ENCODE measurements around the gene ASH1L. TPM values are rescaled to one million over a fixed set of nuclear protein-coding genes. Genes with fewer than 3 reads are reported as not detected.

Gene ASH1L
- total RNA-seq, 1 experiment from 2014 or later, result 30.5 TPM

- no peaks in the 10 kb centered on the region for H3K79me2 ChIP-seq (ENCODE audit: insufficient read depth, low read length)
- no peak overlapping the region for H3K27ac ChIP-seq (ENCODE audit: low read depth, low read length)
- RAD21 ChIA-PET (ENCODE audit: low non-redundant PET in 1 of 2, low total read pairs in 2 of 2, uncharacterized antibody in 2 of 2, unreplicated experiment in 2 of 2), result no interaction called here
- H3K9me2 ChIP-seq (ENCODE audit: insufficient read depth), result no peaks in the 10 kb centered on the region
- no peak overlapping the region for H3K9ac ChIP-seq (ENCODE audit: low read length)
- no peak for TF ChIP-seq SP1 (IDR thresholded peaks at IDR 0.05; ENCODE audit: low read depth)
- no peak for TF ChIP-seq ZFX (IDR thresholded peaks at IDR 0.05)
- TF ChIP-seq POLR2AphosphoS5 (IDR thresholded peaks at IDR 0.05; ENCODE audit: low read depth, low read length), result no peak
- no peak for TF ChIP-seq YY1 (IDR thresholded peaks at IDR 0.05; ENCODE audit: extremely low read depth, insufficient replicate concordance, low read depth, low read length)
- H2AFZ ChIP-seq (ENCODE audit: low read depth, low read length, poor library complexity, severe bottlenecking), result no peak overlapping the region
- no peak for DNase-seq (ENCODE audit: low read depth, low spot score)
- no peaks in the 10 kb centered on the region for H3K27me3 ChIP-seq (ENCODE audit: insufficient read depth, low read length)
- H3K4me3 ChIP-seq (replicated peaks in 1 of 2; ENCODE audit: low read depth in 1 of 2, low read length in 2 of 2), result no peak overlapping the region
- no peaks in the 10 kb centered on the region for H3K9me3 ChIP-seq (ENCODE audit: control insufficient read depth in 1 of 2, insufficient read depth in 1 of 2, low read depth in 1 of 2, low read length in 2 of 2)
- POLR2A ChIA-PET, result no interaction called here
- no peaks in the 10 kb centered on the region for H3K4me1 ChIP-seq (ENCODE audit: control insufficient read depth in 1 of 2, insufficient read depth in 2 of 2, low read length in 2 of 2)
- H3K4me2 ChIP-seq (ENCODE audit: low read length), result no peak overlapping the region
- BruUV-seq (replicated peaks), result no TSS peak
- ATAC-seq, result no peak
- intact Hi-C loops (cut with micrococcal nuclease), result no loop called here
- peaks cover 37 to 38% of the 10 kb centered on the region in 2 experiments; a peak in 3 of 4 replicates for H3K36me3 ChIP-seq (ENCODE audit: control insufficient read depth in 1 of 2, insufficient read depth in 2 of 2, low read length in 2 of 2)
- CTCF ChIA-PET, result no interaction called here
- H4K20me1 ChIP-seq (ENCODE audit: insufficient read depth), result 0 out of 2 replicates have a peak, but pooled peaks cover 3% of the 10 kb centered on the region
Observed at GRCh38 chr1:155339515-155340097, 223.0 kb downstream of the ASH1L start.

GRCh38 chr1:155334962-155335361, 227.6 kb downstream of the ASH1L start:
- Histone ChIP-seq H4K20me1 (ENCODE audit: insufficient read depth) (0 out of 2 replicates have a peak, but pooled peaks cover 3% of the 10 kb centered on the region), H3K27ac (ENCODE audit: low read depth, low read length) (no peak overlapping the region), H3K4me3 (replicated peaks in 1 of 2; ENCODE audit: low read depth in 1 of 2, low read length in 2 of 2) (no peak overlapping the region), H3K79me2 (ENCODE audit: insufficient read depth, low read length) (no peaks in the 10 kb centered on the region), H3K27me3 (ENCODE audit: insufficient read depth, low read length) (no peaks in the 10 kb centered on the region), H3K9me3 (ENCODE audit: control insufficient read depth in 1 of 2, insufficient read depth in 1 of 2, low read depth in 1 of 2, low read length in 2 of 2) (no peaks in the 10 kb centered on the region), H2AFZ (ENCODE audit: low read depth, low read length, poor library complexity, severe bottlenecking) (no peak overlapping the region), H3K9ac (ENCODE audit: low read length) (no peak overlapping the region), H3K9me2 (ENCODE audit: insufficient read depth) (no peaks in the 10 kb centered on the region), H3K4me1 (ENCODE audit: control insufficient read depth in 1 of 2, insufficient read depth in 2 of 2, low read length in 2 of 2) (no peaks in the 10 kb centered on the region; a peak in 1 of 4 replicates), H3K4me2 (ENCODE audit: low read length) (no peak overlapping the region), H3K36me3 (ENCODE audit: control insufficient read depth in 1 of 2, insufficient read depth in 2 of 2, low read length in 2 of 2) (peaks cover 26 to 35% of the 10 kb centered on the region in 2 experiments; a peak in 3 of 4 replicates)
- DNase-seq (ENCODE audit: low read depth, low spot score), result no peak
- ChIA-PET POLR2A (no interaction called here), CTCF (interaction anchor here (1.0 kb wide), 1 partner anchor 84 kb away, joined by 4 read pairs; no protein-coding TSS in a partner anchor), RAD21 (ENCODE audit: low non-redundant PET in 1 of 2, low total read pairs in 2 of 2, uncharacterized antibody in 2 of 2, unreplicated experiment in 2 of 2) (no interaction called here)
- intact Hi-C loops (cut with micrococcal nuclease), result no loop called here
- ATAC-seq, result no peak
- TF ChIP-seq SIN3A (IDR thresholded peaks at IDR 0.05; ENCODE audit: low read depth), result no peak
- TF ChIP-seq EGR1 (IDR thresholded peaks at IDR 0.05; ENCODE audit: low read depth), result no peak
- TF ChIP-seq FOSL1 (IDR thresholded peaks at IDR 0.05; ENCODE audit: low read depth), result no peak
- no TSS peak for BruUV-seq (replicated peaks)

Measured in HCT116 (cell line).